ENCODE data around the gene CNTN5. TPM values are rescaled to one million over a fixed set of nuclear protein-coding genes. Genes with fewer than 3 reads are reported as not detected.

Gene CNTN5
- total RNA-seq, 1 donor from 2014 or later: 0.36 TPM

- Histone ChIP-seq H3K36me3 (no peaks in the 10 kb centered on the region), H3K9me3 (replicated peaks) (no peaks in the 10 kb centered on the region), H3K27me3 (ENCODE audit: low read depth) (no peaks in the 10 kb centered on the region), H3K4me3 (no peak overlapping the region), H3K4me1 (no peaks in the 10 kb centered on the region), H3K27ac (replicated peaks) (no peak overlapping the region)
- no peak for TF ChIP-seq CTCF (IDR thresholded peaks at IDR 0.05; ENCODE audit: borderline replicate concordance)
- intact Hi-C loops (cut with micrococcal nuclease): no loop called here
- DNase-seq: no peak
Measured at GRCh38 chr11:100066399-100066798, 1045.7 kb downstream of the CNTN5 start.

GRCh38 chr11:100068116-100068515, 1047.4 kb downstream of the CNTN5 start:
- intact Hi-C loops (cut with micrococcal nuclease): no loop called here
- Histone ChIP-seq H3K9me3 (replicated peaks) (no peaks in the 10 kb centered on the region), H3K4me1 (no peaks in the 10 kb centered on the region), H3K27ac (replicated peaks) (no peak overlapping the region), H3K4me3 (no peak overlapping the region), H3K27me3 (ENCODE audit: low read depth) (no peaks in the 10 kb centered on the region), H3K36me3 (no peaks in the 10 kb centered on the region)
- DNase-seq: no peak
- no peak for TF ChIP-seq CTCF (IDR thresholded peaks at IDR 0.05; ENCODE audit: borderline replicate concordance)

- no peak for TF ChIP-seq CTCF (IDR thresholded peaks at IDR 0.05; ENCODE audit: borderline replicate concordance)
Measured at GRCh38 chr11:100072131-100072530, 1051.4 kb downstream of the CNTN5 start.

GRCh38 chr11:100080381-100080780, 1059.6 kb downstream of the CNTN5 start:
- DNase-seq: no peak
- no peaks in the 10 kb centered on the region for H3K36me3 ChIP-seq
- H3K9me3 ChIP-seq (replicated peaks): no peaks in the 10 kb centered on the region
- TF ChIP-seq CTCF (IDR thresholded peaks at IDR 0.05; ENCODE audit: borderline replicate concordance): no peak
- H3K27ac ChIP-seq (replicated peaks): no peak overlapping the region
- intact Hi-C loops (cut with micrococcal nuclease): no loop called here
- H3K4me1 ChIP-seq: no peaks in the 10 kb centered on the region
- H3K4me3 ChIP-seq: no peak overlapping the region
- no peaks in the 10 kb centered on the region for H3K27me3 ChIP-seq (ENCODE audit: low read depth)

More at GRCh38 chr11:100072131-100072530, 1051.4 kb downstream of the CNTN5 start:
- H3K27me3 ChIP-seq (ENCODE audit: low read depth): no peaks in the 10 kb centered on the region
- H3K9me3 ChIP-seq (replicated peaks): no peaks in the 10 kb centered on the region
- intact Hi-C loops (cut with micrococcal nuclease): no loop called here
- no peak overlapping the region for H3K4me3 ChIP-seq
- DNase-seq: no peak
- no peaks in the 10 kb centered on the region for H3K4me1 ChIP-seq
- no peak overlapping the region for H3K27ac ChIP-seq (replicated peaks)
- no peaks in the 10 kb centered on the region for H3K36me3 ChIP-seq

- no peaks in the 10 kb centered on the region for H3K36me3 ChIP-seq
- H3K4me3 ChIP-seq: no peak overlapping the region
- H3K4me1 ChIP-seq: no peaks in the 10 kb centered on the region
Measured at GRCh38 chr11:100080821-100081220, 1060.1 kb downstream of the CNTN5 start.

More at GRCh38 chr11:100080821-100081220, 1060.1 kb downstream of the CNTN5 start:
- no peak for DNase-seq
- no peak for TF ChIP-seq CTCF (IDR thresholded peaks at IDR 0.05; ENCODE audit: borderline replicate concordance)
- no peak overlapping the region for H3K27ac ChIP-seq (replicated peaks)
- intact Hi-C loops (cut with micrococcal nuclease): no loop called here
- no peaks in the 10 kb centered on the region for H3K27me3 ChIP-seq (ENCODE audit: low read depth)
- no peaks in the 10 kb centered on the region for H3K9me3 ChIP-seq (replicated peaks)
